Measurements from ENCODE around the gene DIP2C. TPM values are rescaled to one million over a fixed set of nuclear protein-coding genes. Genes with fewer than 3 reads are reported as not detected.
"Not testable (repeated sequence)": the region's sequence is repeated elsewhere in the genome, so short reads cannot be mapped to it uniquely, and the experiment has no call there.

The DIP2C gene
- polyA plus RNA-seq, 1 of the 3 experiments (the other 2 are of a cell fraction): 8.7 TPM

- ChIA-PET POLR2A (interaction anchor here (0.6 kb wide), 1 partner anchor 306 kb away, joined by 3 read pairs; no protein-coding TSS in a partner anchor), CTCF (no interaction called here)
- no peak overlapping the region for H3K4me2 ChIP-seq
- H2AFZ ChIP-seq (ENCODE audit: low read depth): no peak overlapping the region
- no peaks in the 10 kb centered on the region for H3K27me3 ChIP-seq (ENCODE audit: insufficient read depth)
- H3K9me2 ChIP-seq: no peaks in the 10 kb centered on the region
- H3K4me1 ChIP-seq (ENCODE audit: control insufficient read depth in 1 of 2, insufficient read depth in 2 of 2, low read depth in 1 of 2, low read length in 1 of 2): peaks cover 0 to 25% of the 10 kb centered on the region in 2 experiments; a peak in 2 of 4 replicates
- no peak overlapping the region for H3K27ac ChIP-seq (ENCODE audit: low read depth in 2 of 2, low read length in 1 of 2)
- H3K9ac ChIP-seq: no peak overlapping the region
- DNase-seq: no peak
- H3F3A ChIP-seq (replicated peaks; ENCODE audit: insufficient read depth): no peaks in the 10 kb centered on the region
- H4K20me1 ChIP-seq (ENCODE audit: insufficient read depth): peaks cover 13% of the 10 kb centered on the region
- peaks cover 4% of the 10 kb centered on the region; the same call in 1 of the 2 replicates for H3K79me2 ChIP-seq (ENCODE audit: insufficient read depth)
- H3K36me3 ChIP-seq (replicated peaks in 1 of 2; ENCODE audit: control insufficient read depth in 1 of 2, insufficient read depth in 2 of 2, low read length in 1 of 2): no peaks in the 10 kb centered on the region
- H3K9me3 ChIP-seq: no peaks in the 10 kb centered on the region
- TF ChIP-seq RFX5 (IDR thresholded peaks at IDR 0.05; ENCODE audit: low read length): no peak
- TF ChIP-seq TAF1 (IDR thresholded peaks at IDR 0.05; ENCODE audit: borderline replicate concordance, low read depth, low read length): no peak
- no peak for TF ChIP-seq PBX3 (IDR thresholded peaks at IDR 0.05)
- no peak for TF ChIP-seq RCOR1 (IDR thresholded peaks at IDR 0.05; ENCODE audit: low read length)
- no peak for TF ChIP-seq EP300 (IDR thresholded peaks at IDR 0.05; ENCODE audit: borderline replicate concordance in 1 of 2, low read depth in 1 of 2, low read length in 1 of 2)
- no peak for TF ChIP-seq FOSL2 (IDR thresholded peaks at IDR 0.05; ENCODE audit: borderline replicate concordance, low read depth)
- no peak for TF ChIP-seq ELF1 (IDR thresholded peaks at IDR 0.05)
- no peak for TF ChIP-seq GABPA (IDR thresholded peaks at IDR 0.05; ENCODE audit: low read depth)
- TF ChIP-seq TCF12 (IDR thresholded peaks at IDR 0.05): no peak
- TF ChIP-seq REST (IDR thresholded peaks at IDR 0.05; ENCODE audit: low read depth, low read length): no peak
- TF ChIP-seq NFIC (IDR thresholded peaks at IDR 0.05; ENCODE audit: borderline replicate concordance): no peak
- no peak for TF ChIP-seq JUND (IDR thresholded peaks at IDR 0.05)
- TF ChIP-seq USF2 (IDR thresholded peaks at IDR 0.05; ENCODE audit: borderline replicate concordance, low read depth, low read length): no peak
- TF ChIP-seq CTCF (IDR thresholded peaks at IDR 0.05): no peak
- no peak for TF ChIP-seq SMC3 (IDR thresholded peaks at IDR 0.05; ENCODE audit: low read depth, low read length)
- no peak for TF ChIP-seq RAD21 (IDR thresholded peaks at IDR 0.05; ENCODE audit: low read length)
- TF ChIP-seq IRF3 (IDR thresholded peaks at IDR 0.05; ENCODE audit: low read depth, low read length): no peak
- WGBS (ENCODE audit: low lambda C conversion rate): 85% methylated on average over 3 of the region's 3 CpGs
- no peak overlapping the region for H3K4me3 ChIP-seq (ENCODE audit: low read depth in 2 of 2, low read length in 1 of 2)
Observed at GRCh38 chr10:450463-450862, 239.0 kb downstream of the DIP2C start.

GRCh38 chr10:449331-449730 lies 240.1 kb downstream of the DIP2C start:
- H4K20me1 ChIP-seq (ENCODE audit: insufficient read depth): peaks cover 13% of the 10 kb centered on the region
- 90% methylated on average over 6 of the region's 6 CpGs for whole genome bisulfite sequencing (ENCODE audit: low lambda C conversion rate)
- H3K79me2 ChIP-seq (ENCODE audit: insufficient read depth); H3K9me3 ChIP-seq; POLR2A ChIA-PET; H3K4me3 ChIP-seq (ENCODE audit: low read depth in 2 of 2, low read length in 1 of 2); H3K27me3 ChIP-seq (ENCODE audit: insufficient read depth); H3K4me2 ChIP-seq; CTCF ChIA-PET; H3K36me3 ChIP-seq (replicated peaks in 1 of 2; ENCODE audit: control insufficient read depth in 1 of 2, insufficient read depth in 2 of 2, low read length in 1 of 2); H3K9me2 ChIP-seq; H3F3A ChIP-seq (replicated peaks; ENCODE audit: insufficient read depth); H2AFZ ChIP-seq (ENCODE audit: low read depth); H3K27ac ChIP-seq (ENCODE audit: low read depth in 2 of 2, low read length in 1 of 2); DNase-seq; H3K9ac ChIP-seq: not testable (repeated sequence)
- peaks cover 0 to 25% of the 10 kb centered on the region in 2 experiments; a peak in 2 of 4 replicates for H3K4me1 ChIP-seq (ENCODE audit: control insufficient read depth in 1 of 2, insufficient read depth in 2 of 2, low read depth in 1 of 2, low read length in 1 of 2)
